ENCODE data around the gene ATP2B2. TPM values are rescaled to one million over a fixed set of nuclear protein-coding genes. Genes with fewer than 3 reads are reported as not detected.

Gene ATP2B2
- total RNA-seq, 1 donor from 2014 or later = not detected

DNA sequence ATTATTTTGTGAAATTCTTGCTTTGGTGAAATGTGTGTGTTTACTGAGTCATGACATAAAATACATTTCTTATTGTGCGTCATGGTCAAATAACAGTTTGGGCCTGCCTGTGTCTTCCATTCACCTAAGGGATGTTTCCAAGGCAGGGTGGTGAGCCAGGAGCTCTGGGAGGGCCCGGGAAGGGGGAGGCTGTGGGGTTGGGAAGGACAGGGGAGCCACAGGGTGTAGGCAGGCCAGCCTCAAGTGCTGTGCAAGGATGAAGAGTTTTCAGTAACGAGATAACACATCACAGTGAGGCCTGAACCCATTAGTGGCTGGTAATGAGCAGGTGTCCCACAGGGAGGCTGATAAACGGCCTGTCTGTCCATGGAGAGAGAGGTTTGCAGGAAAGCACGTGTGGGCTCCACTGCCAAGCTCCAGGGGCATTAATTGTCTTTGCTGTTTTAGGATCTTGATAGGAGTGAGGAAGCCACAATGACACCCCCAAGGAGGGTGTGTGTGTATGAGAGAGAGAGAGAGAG lies 148.9 kb downstream of the ATP2B2 start:
- TF ChIP-seq, protein P1, sequence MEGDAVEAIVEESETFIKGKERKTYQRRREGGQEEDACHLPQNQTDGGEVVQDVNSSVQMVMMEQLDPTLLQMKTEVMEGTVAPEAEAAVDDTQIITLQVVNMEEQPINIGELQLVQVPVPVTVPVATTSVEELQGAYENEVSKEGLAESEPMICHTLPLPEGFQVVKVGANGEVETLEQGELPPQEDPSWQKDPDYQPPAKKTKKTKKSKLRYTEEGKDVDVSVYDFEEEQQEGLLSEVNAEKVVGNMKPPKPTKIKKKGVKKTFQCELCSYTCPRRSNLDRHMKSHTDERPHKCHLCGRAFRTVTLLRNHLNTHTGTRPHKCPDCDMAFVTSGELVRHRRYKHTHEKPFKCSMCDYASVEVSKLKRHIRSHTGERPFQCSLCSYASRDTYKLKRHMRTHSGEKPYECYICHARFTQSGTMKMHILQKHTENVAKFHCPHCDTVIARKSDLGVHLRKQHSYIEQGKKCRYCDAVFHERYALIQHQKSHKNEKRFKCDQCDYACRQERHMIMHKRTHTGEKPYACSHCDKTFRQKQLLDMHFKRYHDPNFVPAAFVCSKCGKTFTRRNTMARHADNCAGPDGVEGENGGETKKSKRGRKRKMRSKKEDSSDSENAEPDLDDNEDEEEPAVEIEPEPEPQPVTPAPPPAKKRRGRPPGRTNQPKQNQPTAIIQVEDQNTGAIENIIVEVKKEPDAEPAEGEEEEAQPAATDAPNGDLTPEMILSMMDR (IDR thresholded peaks at IDR 0.05; ENCODE audit: borderline replicate concordance) = no peak
- DNase-seq = no peak
- Histone ChIP-seq H3K27ac (replicated peaks) (no peak overlapping the region), H3K27me3 (ENCODE audit: low read depth) (peaks cover 11% of the 10 kb centered on the region), H3K4me1 (peaks cover 23% of the 10 kb centered on the region), H3K4me3 (no peak overlapping the region), H3K36me3 (no peaks in the 10 kb centered on the region), H3K9me3 (replicated peaks) (no peaks in the 10 kb centered on the region)
- intact Hi-C loops (cut with micrococcal nuclease) = no loop called here

GRCh38 chr3:10354361-10355015 lies 150.9 kb downstream of the ATP2B2 start:
- Histone ChIP-seq H3K4me1 (peaks cover 23% of the 10 kb centered on the region), H3K4me3 (peak overlapping the region; percentile 14), H3K9me3 (replicated peaks) (no peaks in the 10 kb centered on the region), H3K27ac (replicated peaks) (no peak overlapping the region), H3K36me3 (no peaks in the 10 kb centered on the region), H3K27me3 (ENCODE audit: low read depth) (peaks cover 11% of the 10 kb centered on the region)
- DNase-seq = no peak
- TF ChIP-seq, protein P1 (IDR thresholded peaks at IDR 0.05; ENCODE audit: borderline replicate concordance) = no peak
- intact Hi-C loops (cut with micrococcal nuclease) = no loop called here

- H3K4me3 ChIP-seq = peak overlapping the region; percentile 14
- no peaks in the 10 kb centered on the region for H3K36me3 ChIP-seq
- H3K4me1 ChIP-seq = peaks cover 23% of the 10 kb centered on the region
- H3K27me3 ChIP-seq (ENCODE audit: low read depth) = peaks cover 11% of the 10 kb centered on the region
- TF ChIP-seq, protein P1 (IDR thresholded peaks at IDR 0.05; ENCODE audit: borderline replicate concordance) = no peak
- no peaks in the 10 kb centered on the region for H3K9me3 ChIP-seq (replicated peaks)
- intact Hi-C loops (cut with micrococcal nuclease) = no loop called here
- DNase-seq = no peak
- H3K27ac ChIP-seq (replicated peaks) = no peak overlapping the region
These were observed 151.6 kb downstream of the ATP2B2 start for GRCh38 chr3:10353661-10354360.

DNA sequence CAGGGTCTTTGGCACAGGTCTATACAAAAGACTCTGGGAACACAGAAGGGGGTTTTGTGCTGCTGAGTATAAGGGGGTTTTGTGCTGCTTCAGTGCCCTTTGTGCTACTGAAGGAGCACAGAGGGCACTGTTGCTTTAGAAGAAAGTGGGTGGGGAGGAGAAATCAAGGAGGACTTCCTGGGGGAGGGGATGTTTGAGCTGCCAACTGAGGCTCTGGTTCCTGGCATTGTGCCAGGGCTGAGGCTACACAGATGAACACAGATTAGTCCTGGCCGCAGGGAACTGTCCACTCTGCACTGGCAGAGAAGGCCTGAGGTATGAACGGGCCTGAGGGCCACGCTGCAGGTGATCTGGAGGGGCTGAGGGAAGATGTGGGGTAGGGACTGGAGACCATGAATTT lies 152.2 kb downstream of the ATP2B2 start:
- H3K36me3 ChIP-seq = no peaks in the 10 kb centered on the region
- H3K9me3 ChIP-seq (replicated peaks) = no peaks in the 10 kb centered on the region
- H3K4me1 ChIP-seq = peaks cover 20% of the 10 kb centered on the region
- peaks cover 11% of the 10 kb centered on the region for H3K27me3 ChIP-seq (ENCODE audit: low read depth)
- no peak overlapping the region for H3K27ac ChIP-seq (replicated peaks)
- no peak for DNase-seq
- TF ChIP-seq, protein P1 (IDR thresholded peaks at IDR 0.05; ENCODE audit: borderline replicate concordance) = no peak
- intact Hi-C loops (cut with micrococcal nuclease) = no loop called here
- H3K4me3 ChIP-seq = no peak overlapping the region

DNA sequence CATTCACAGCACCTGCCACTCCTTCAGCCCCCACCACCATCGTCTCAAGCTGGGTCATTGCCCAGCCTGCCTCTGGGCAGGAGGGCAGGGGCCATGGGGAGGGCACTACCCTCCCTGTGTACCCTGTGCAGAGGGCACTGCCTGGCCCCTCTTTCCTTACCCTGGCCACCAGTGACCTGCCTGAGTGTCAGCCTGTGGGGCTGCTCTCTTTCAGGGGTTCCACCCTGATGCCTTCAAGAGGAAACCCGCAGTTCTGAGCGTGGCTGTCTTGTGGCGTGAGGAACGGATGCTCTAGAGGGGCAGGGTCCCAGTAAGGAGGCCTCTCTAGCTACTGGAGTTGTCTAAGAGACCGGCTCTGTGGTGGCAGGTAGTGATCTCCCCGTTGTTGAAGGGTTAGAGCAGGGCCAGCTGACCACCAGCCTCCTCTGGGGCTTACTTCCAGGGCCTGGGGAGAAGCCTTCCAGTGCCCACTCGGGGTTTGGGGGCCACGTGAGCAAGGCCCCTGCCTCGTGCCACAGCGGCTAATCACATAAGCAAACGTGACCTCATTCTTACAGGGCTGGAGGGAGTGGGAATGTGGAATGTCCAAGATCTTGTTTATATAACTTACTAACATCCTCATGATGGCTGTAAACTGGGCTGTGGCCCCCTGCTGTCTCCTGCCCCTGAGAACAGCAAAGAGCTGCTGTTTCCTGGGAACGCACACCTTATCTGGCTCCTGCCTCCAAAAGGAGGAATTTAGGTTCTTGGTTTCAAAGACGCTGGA lies 153.1 kb downstream of the ATP2B2 start:
- H3K4me1 ChIP-seq = peaks cover 12% of the 10 kb centered on the region
- H3K27ac ChIP-seq (replicated peaks) = no peak overlapping the region
- intact Hi-C loops (cut with micrococcal nuclease) = no loop called here
- DNase-seq = no peak
- TF ChIP-seq, protein P1 (IDR thresholded peaks at IDR 0.05; ENCODE audit: borderline replicate concordance) = no peak
- peaks cover 11% of the 10 kb centered on the region for H3K27me3 ChIP-seq (ENCODE audit: low read depth)
- H3K4me3 ChIP-seq = no peak overlapping the region
- no peaks in the 10 kb centered on the region for H3K9me3 ChIP-seq (replicated peaks)
- H3K36me3 ChIP-seq = no peaks in the 10 kb centered on the region
